IPS-20b (cell line): ENCODE results near the gene SLC4A3.
"Not testable (repeated sequence)": the region's sequence is repeated elsewhere in the genome, so short reads cannot be mapped to it uniquely, and the experiment has no call there.

ENCODE experiments used
- H3K27ac ChIP-seq: one replicate; pipeline ENCODE4 v1.5.1; 2013; ENCODE audit warnings: low read length
- H3K27me3 ChIP-seq: 2 replicates; pipeline ENCODE4 v1.6.1; 2013; ENCODE audit warnings: mild to moderate bottlenecking, low read length, inconsistent platforms; ENCODE audit not compliant: insufficient read depth
- H3K36me3 ChIP-seq: 2 replicates; pipeline ENCODE4 v1.6.1; 2013; ENCODE audit warnings: low read depth, mild to moderate bottlenecking, inconsistent platforms, low read length, moderate library complexity; ENCODE audit not compliant: insufficient read depth
- H3K4me1 ChIP-seq: 2 replicates; pipeline ENCODE4 v1.6.1; 2013; ENCODE audit warnings: mild to moderate bottlenecking, control low read depth, inconsistent platforms, low read length, moderate library complexity; ENCODE audit not compliant: insufficient read depth
- H3K4me3 ChIP-seq: 2 replicates; pipeline ENCODE4 v1.5.1; 2013; ENCODE audit warnings: mild to moderate bottlenecking, low read length, inconsistent platforms
- H3K9ac ChIP-seq: 2 replicates; pipeline ENCODE4 v1.6.1; 2013; ENCODE audit warnings: low read depth, mild to moderate bottlenecking, inconsistent platforms, low read length, moderate library complexity
- H3K9me3 ChIP-seq: 2 replicates; pipeline ENCODE4 v1.6.1; 2013; ENCODE audit warnings: mild to moderate bottlenecking, low read depth, low read length, inconsistent platforms; ENCODE audit not compliant: insufficient read depth

Gene SLC4A3

DNA sequence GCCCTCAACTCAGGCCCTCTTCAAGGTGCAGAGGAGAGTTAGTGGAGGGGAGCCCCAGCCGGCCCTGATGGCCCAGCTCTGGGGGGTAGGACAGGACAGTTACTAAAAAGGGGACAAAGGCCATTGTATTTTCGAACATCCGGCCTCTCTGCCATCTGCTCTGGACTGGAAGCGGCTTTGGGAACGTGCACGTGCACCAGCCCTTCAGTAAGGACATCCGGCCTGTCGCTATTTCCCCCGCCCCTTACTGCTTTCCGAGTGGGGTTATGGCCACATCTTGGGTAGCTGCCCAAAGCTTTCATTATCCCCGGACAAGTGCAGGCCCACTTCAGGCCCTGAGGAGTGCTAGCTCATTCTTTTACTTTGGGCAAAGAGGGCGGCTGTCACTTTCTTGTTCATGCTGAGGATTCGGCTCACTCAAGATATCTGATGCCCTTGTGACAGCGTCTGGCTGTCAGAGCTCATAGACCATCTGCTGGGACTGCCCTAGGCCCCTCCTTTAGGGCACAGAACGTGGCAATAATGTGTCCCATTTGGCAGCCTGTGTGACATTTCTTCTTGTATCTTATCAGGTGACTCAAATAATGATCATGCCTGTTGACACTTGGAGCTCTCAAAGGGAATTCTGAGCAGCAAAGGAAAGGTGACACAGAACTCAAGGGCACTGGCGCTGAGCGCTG, 17.5 kb downstream of the SLC4A3 start:
- H3K4me1 ChIP-seq, result peaks cover 10% of the 10 kb centered on the region
- H3K9ac ChIP-seq, result no peak overlapping the region
- H3K9me3 ChIP-seq, result no peaks in the 10 kb centered on the region
- no peak overlapping the region for H3K27ac ChIP-seq
- peaks cover 10% of the 10 kb centered on the region for H3K27me3 ChIP-seq
- no peak overlapping the region for H3K4me3 ChIP-seq
- H3K36me3 ChIP-seq, result no peaks in the 10 kb centered on the region

DNA sequence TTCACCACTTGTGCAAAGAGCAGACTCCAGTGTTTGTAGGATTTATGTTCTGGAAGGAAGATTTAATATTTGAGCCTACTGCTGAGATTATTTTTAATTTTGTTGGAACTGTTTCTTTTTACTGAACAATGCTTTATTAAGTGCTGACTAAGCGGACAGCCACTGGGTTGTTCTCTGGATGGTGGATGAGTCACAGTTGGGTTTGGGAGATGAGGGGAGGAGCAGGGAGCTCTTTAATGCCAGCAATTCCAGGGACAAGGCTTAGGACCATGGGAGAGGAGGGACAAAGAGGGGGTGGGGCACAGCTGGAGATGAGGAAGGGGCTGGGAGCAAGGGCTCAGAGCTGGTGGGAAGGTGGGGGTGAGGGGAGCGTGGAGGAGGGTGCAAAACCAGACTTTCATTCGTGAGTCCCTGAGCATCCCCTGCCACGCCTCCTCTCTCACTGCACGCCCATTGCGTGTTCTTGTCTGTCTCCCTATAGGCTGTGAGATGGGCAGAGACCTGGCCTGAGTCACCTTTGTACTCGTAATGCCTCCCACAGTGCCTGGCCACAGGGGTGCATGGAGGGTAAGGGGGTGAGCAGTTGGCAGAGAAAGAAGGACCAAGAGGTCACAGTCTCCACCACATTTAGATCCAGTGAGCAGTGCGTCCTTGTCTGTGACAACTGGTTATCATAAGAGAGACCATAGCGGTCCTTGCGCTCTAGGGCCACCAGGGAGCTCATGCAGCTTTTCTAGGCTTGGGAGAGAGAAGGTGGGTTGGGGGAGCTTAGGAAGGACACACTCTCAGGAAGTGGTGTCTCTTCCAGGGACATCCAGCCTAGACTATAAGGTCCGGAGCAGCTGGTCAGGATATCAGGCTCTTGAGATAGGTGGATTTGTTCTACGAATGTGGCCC, 18.4 kb downstream of the SLC4A3 start:
- Histone ChIP-seq H3K4me1 (peaks cover 10% of the 10 kb centered on the region), H3K27me3 (peaks cover 10% of the 10 kb centered on the region), H3K27ac (no peak overlapping the region), H3K4me3 (no peak overlapping the region), H3K36me3 (no peaks in the 10 kb centered on the region), H3K9ac (no peak overlapping the region), H3K9me3 (no peaks in the 10 kb centered on the region)

DNA sequence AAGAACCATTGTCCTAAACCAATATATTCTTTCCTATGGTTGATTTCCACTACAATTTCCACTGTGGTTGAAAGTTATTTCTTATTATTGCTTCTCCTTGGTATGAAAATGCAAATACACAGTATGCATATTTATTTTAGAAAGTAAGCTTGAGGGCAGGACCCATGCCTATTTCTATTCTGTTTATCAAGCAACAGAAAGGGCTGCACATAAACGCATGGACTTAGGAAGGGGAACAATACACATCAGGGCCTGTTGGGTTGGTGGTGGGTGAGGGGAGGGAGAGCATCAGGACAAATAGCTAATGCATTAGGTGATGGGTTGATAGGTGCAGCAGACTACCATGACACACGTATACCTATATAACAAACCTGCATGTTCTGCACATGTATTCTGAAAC, 20.7 kb downstream of the SLC4A3 start:
- no peak overlapping the region for H3K27ac ChIP-seq
- H3K4me3 ChIP-seq, result no peak overlapping the region
- H3K4me1 ChIP-seq, result peaks cover 10% of the 10 kb centered on the region
- peaks cover 3% of the 10 kb centered on the region for H3K27me3 ChIP-seq
- H3K9me3 ChIP-seq, result no peaks in the 10 kb centered on the region
- H3K36me3 ChIP-seq, result no peaks in the 10 kb centered on the region
- H3K9ac ChIP-seq, result no peak overlapping the region

DNA sequence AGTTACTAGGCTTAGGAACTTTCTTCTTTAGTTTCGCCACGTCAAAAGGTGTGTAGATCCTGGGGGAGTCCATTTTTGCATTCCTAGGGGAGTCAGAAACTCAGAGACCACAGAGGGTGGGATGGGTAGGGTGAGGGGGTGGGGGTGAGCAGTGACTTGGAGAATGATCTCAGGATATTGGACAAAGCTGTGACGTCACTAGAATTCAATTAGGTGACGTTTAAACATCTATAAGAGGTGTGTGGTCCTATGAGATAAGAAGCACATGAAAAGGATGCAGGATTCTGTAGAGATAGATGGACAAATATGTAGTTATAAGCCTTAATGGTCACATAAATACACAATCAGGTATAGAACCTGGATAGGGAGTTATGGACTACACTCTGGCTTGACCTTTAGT, 21.5 kb downstream of the SLC4A3 start:
- H3K27me3 ChIP-seq, result no peaks in the 10 kb centered on the region
- no peak overlapping the region for H3K9ac ChIP-seq
- H3K27ac ChIP-seq, result no peak overlapping the region
- H3K4me3 ChIP-seq, result no peak overlapping the region
- H3K36me3 ChIP-seq, result no peaks in the 10 kb centered on the region
- H3K9me3 ChIP-seq, result no peaks in the 10 kb centered on the region
- peaks cover 10% of the 10 kb centered on the region for H3K4me1 ChIP-seq

DNA sequence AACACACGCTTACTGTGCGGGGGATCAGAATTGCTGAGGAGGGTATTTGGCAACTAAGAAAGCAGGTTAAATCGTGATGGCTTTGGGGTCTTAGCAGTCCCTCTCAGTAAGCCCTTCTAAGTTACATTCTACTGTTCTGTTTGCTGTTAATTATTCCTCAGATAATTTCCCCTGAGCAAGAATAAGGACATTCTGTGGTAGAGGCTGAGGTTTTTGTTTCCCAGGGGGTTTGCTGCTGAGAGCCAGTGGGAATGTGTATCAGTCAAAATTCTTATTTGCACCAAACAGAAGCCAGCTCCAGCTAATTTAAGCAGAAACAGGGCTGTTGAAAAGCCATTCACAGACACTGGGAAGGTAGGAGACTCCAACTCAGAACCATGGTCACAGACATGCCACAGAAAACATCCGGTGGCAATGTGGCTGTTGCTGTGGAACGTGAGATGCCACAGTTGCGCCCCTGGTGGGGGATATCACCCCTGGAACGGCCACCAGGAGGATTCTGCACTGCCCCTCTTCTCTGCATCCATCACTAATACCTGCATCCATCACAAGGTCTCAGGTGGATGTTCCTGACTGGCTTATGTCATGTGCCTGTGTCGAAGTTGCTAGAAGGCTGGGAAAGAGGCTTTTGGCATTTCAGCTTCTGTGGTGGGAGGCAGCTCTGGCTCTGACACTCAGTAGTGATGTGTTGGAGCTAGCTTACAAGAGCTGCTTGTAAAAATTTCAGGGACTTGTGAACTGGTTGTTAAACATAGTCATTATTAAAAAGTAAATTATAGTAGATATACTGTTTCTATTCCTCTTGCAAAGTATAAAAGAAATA, 23.2 kb downstream of the SLC4A3 start:
- Histone ChIP-seq H3K4me3 (no peak overlapping the region), H3K4me1 (peaks cover 5% of the 10 kb centered on the region; the same call in 1 of the 2 replicates), H3K9ac (no peak overlapping the region), H3K27me3 (no peaks in the 10 kb centered on the region), H3K36me3 (no peaks in the 10 kb centered on the region), H3K27ac (no peak overlapping the region), H3K9me3 (no peaks in the 10 kb centered on the region)

DNA sequence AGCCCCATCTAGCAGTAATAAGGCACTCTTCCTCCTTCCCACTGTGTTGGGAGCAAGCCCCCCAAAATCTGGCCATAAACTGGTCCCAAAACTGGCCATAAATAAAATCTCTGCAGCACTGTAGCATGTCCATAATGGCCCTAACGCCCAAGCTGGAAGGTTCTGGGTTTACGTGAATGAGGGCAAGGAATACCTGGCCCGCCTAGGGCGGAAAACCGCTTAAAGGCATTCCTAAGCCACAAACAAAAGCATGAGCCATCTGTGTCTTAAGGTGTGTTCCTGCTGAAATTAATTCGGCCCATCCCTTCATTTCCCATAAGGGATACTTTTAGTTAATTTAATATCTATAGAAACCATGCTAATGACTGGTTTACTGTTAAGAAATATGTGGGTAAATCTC, 24.2 kb downstream of the SLC4A3 start:
- H3K36me3 ChIP-seq, H3K27me3 ChIP-seq, H3K9me3 ChIP-seq, H3K4me1 ChIP-seq, H3K4me3 ChIP-seq, H3K9ac ChIP-seq, H3K27ac ChIP-seq: not testable (repeated sequence)

DNA sequence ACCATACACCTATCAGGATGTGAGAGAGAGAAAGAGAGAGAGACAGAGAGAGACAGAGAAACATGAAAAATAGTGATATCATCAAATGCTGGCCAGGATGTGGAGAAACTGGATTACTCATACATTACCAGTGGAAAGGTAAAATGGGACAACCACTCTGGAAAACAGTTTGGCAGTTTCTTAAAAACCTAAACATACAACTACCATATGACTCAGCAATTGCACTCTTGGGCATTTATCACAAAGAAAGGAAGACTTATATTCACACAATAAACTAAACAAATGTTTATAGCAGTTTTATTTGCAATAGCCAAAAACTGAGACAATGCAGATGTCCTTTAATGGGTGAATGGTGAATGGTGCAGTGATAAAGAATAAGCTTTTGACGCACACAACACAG, 29.1 kb downstream of the SLC4A3 start:
- Histone ChIP-seq H3K36me3 (no peaks in the 10 kb centered on the region), H3K4me3 (no peak overlapping the region), H3K27ac (no peak overlapping the region), H3K4me1 (no peaks in the 10 kb centered on the region), H3K9me3 (peaks cover 7% of the 10 kb centered on the region), H3K27me3 (no peaks in the 10 kb centered on the region), H3K9ac (no peak overlapping the region)

DNA sequence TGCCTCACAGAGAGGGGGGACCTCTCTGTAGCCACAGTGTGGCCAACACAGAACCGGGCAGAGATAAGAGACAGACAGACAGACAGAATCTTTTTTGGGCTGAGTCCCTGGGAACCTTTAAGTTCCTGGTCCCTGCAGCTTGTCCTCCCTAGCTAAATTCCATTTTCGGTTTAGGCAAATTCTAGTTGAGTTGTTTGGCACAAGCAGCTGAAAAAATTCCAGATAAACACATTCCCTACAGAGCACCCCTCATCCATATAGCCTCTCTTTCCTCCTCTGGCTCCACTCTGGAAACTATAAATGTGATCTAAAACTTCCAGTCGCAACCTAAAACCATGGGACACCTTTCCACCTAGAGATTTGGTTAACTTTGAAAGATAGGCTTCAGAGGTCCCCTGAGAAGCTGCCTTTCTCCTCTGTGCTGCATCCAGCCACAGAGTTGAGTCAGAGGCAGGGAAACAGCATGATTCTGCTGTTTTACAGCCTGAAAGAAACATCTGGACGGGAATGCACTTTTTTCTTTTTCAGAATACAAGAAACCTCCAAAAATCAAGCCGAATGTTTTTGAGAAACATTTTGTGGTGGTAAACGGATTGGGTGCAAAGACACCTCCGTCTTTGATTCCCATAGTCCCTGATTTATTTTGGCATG, 30.9 kb downstream of the SLC4A3 start:
- Histone ChIP-seq H3K4me1 (peaks cover 10% of the 10 kb centered on the region; the same call in 1 of the 2 replicates), H3K9me3 (peaks cover 15% of the 10 kb centered on the region), H3K27ac (no peak overlapping the region), H3K9ac (no peak overlapping the region), H3K4me3 (no peak overlapping the region), H3K36me3 (no peaks in the 10 kb centered on the region), H3K27me3 (no peaks in the 10 kb centered on the region)

DNA sequence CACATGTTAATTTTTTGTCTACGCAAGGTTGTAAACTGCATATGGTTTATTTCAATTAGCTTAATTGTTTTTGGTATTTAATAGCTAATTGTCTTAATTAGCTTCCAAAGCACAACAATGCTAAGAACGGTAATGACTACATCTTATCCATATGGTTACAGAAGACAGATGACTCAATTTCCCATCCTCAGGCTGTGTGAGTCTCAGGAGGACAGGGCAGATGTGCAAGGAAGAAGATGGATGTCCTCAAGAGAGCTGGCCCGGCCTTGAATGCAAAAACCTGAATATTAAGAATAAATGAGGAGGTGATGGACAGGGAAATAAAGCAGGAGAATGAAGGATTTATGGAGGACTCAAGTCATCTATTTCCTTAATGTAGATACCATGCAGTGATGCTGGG, 31.4 kb downstream of the SLC4A3 start:
- H3K36me3 ChIP-seq, result no peaks in the 10 kb centered on the region
- no peak overlapping the region for H3K27ac ChIP-seq
- no peaks in the 10 kb centered on the region for H3K27me3 ChIP-seq
- H3K4me3 ChIP-seq, result no peak overlapping the region
- no peak overlapping the region for H3K9ac ChIP-seq
- H3K9me3 ChIP-seq, result peaks cover 15% of the 10 kb centered on the region
- peaks cover 10% of the 10 kb centered on the region; the same call in 1 of the 2 replicates for H3K4me1 ChIP-seq

DNA sequence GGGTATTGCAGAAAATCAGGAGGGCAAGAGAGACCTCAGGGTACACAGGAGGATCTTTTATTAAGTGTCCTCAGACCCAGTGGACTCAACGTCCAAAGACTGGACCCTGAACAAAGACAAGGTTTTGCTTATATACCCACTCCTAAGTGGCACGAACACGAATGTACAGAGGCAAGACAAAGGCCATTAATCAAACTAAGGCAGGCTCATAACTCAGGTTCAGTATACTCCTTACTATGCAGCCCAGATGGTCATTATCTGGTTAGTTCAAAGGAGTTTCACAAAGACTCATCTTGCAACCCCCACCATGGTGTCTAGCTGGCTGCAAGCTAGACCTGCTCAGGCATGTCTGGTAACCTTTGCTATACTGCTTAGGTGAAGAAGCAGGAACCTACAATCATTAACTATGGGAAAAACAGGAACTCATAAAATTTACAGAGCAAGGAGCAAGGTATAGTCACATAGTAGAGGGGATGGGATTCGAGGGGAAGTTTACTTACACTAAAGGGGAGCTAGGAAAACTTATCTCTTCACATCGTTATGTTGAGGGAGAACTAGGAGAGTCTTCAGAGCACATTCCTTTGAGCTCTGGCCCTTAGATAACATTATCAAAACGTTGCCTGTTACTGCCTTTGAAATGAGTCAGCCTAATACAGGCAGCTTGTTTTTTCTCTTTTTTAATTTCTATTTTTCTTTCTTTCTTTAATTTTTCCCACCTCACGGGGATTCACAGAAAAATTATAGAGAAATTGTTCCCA, 33.9 kb downstream of the SLC4A3 start:
- H3K4me1 ChIP-seq, result peaks cover 10% of the 10 kb centered on the region
- peaks cover 15% of the 10 kb centered on the region for H3K9me3 ChIP-seq
- H3K4me3 ChIP-seq, result no peak overlapping the region; the same call in 1 of the 2 replicates
- no peak overlapping the region for H3K9ac ChIP-seq
- no peak overlapping the region for H3K27ac ChIP-seq
- H3K36me3 ChIP-seq, result no peaks in the 10 kb centered on the region
- H3K27me3 ChIP-seq, result no peaks in the 10 kb centered on the region
